Loucy (cell line): Measurements from ENCODE around the gene DGCR6.
"Not testable (repeated sequence)": the region's sequence is repeated elsewhere in the genome, so short reads cannot be mapped to it uniquely, and the experiment has no call there.

Source experiments
- H2AFZ ChIP-seq: fragments of 200-600 bp; sonication (generic); 2 replicates; pipeline ENCODE4 v1.6.0; 2016; ENCODE audit warnings: antibody characterized with exemption, mild to moderate bottlenecking, low read length, moderate library complexity
- H3F3A ChIP-seq: fragments of 200-600 bp; 2 replicates; pipeline ENCODE4 v1.6.0; 2016; ENCODE audit warnings: antibody characterized with exemption, low read depth, mild to moderate bottlenecking
- H3K27me3 ChIP-seq: fragments of 200-600 bp; sonication (generic); 2 replicates; pipeline ENCODE4 v1.6.1; 2014; ENCODE audit warnings: low read length, mild to moderate bottlenecking; ENCODE audit not compliant: insufficient read depth, poor library complexity, severe bottlenecking
- H3K36me3 ChIP-seq: fragments of 200-600 bp; sonication (generic); 2 replicates; pipeline ENCODE4 v1.6.1; 2016; ENCODE audit warnings: low read length; ENCODE audit not compliant: insufficient read depth
- H3K4me1 ChIP-seq: fragments of 200-600 bp; sonication (generic); 2 replicates; pipeline ENCODE4 v1.5.1; 2014; ENCODE audit warnings: low read length, mild to moderate bottlenecking; ENCODE audit not compliant: insufficient read depth, poor library complexity, severe bottlenecking
- H3K4me2 ChIP-seq: fragments of 200-600 bp; sonication (generic); 2 replicates; pipeline ENCODE4 v1.6.0; 2014; ENCODE audit warnings: antibody characterized with exemption, low read length, low read depth, mild to moderate bottlenecking; ENCODE audit not compliant: poor library complexity, severe bottlenecking
- H3K4me3 ChIP-seq: fragments of 200-600 bp; sonication (generic); 2 replicates; pipeline ENCODE4 v1.5.1; 2014; ENCODE audit warnings: low read length, mild to moderate bottlenecking, mixed read lengths; ENCODE audit not compliant: poor library complexity, severe bottlenecking
- H3K79me2 ChIP-seq: fragments of 200-600 bp; sonication (generic); 2 replicates; pipeline ENCODE4 v1.6.1; 2014; ENCODE audit warnings: low read length; ENCODE audit not compliant: insufficient read depth
- H3K9ac ChIP-seq: fragments of 200-600 bp; sonication (generic); 2 replicates; pipeline ENCODE4 v1.6.0; 2014; ENCODE audit warnings: mild to moderate bottlenecking, low read depth, low read length, moderate library complexity; ENCODE audit not compliant: poor library complexity, severe bottlenecking
- H3K9me2 ChIP-seq: fragments of 200-600 bp; sonication (generic); replicated peaks from 2 replicates; pipeline ENCODE4 v1.6.1; 2016; ENCODE audit warnings: low read depth, low read length, mixed read lengths
- H3K9me3 ChIP-seq: fragments of 200-600 bp; sonication (generic); 2 replicates; pipeline ENCODE4 v1.6.1; 2014; ENCODE audit warnings: mild to moderate bottlenecking, antibody characterized with exemption, low read length, low read depth; ENCODE audit not compliant: insufficient read depth
- H4K20me1 ChIP-seq: fragments of 200-600 bp; sonication (generic); 2 replicates; pipeline ENCODE4 v1.6.0; 2014; ENCODE audit warnings: antibody characterized with exemption, low read length, mild to moderate bottlenecking; ENCODE audit not compliant: insufficient read depth, poor library complexity, severe bottlenecking
- EZH2phosphoT487 ChIP-seq: fragments of 200-600 bp; IDR thresholded peaks from 2 replicates; pipeline ENCODE4 v1.6.1; 2018; ENCODE audit warnings: antibody characterized with exemption, mild to moderate bottlenecking, moderate library complexity, borderline replicate concordance
- TF ChIP-seq, protein P1 (sequence below): fragments of 200-600 bp; sonication (generic); conservative IDR thresholded peaks from 2 replicates; pipeline ENCODE4 v1.5.1; 2014; ENCODE audit warnings: mild to moderate bottlenecking, antibody characterized with exemption, low read length

Gene DGCR6

DNA sequence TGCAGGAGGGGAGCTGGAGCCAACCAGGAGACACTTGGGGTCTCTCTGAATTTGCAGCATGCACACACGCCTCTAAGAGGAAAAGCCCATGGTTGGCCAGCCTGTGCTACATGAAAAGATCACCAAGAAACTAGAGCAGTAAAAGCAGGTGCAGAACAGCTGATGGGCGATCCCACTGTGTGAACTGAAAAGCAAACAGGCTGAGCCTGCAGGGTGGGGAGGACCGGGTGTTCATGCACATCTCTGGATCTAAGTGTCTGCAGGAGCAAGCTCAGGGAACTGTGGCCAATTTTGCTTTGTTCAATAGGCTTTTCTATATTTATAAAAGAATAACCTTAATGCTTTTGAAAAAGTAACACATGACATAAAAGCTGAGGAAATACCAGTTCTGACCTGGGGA is 11.7 kb downstream of the DGCR6 start:
- H3K27me3 ChIP-seq, H3K36me3 ChIP-seq, H3K79me2 ChIP-seq, H4K20me1 ChIP-seq, H3K4me3 ChIP-seq, H3K4me1 ChIP-seq, H3K9ac ChIP-seq, H3K4me2 ChIP-seq, H2AFZ ChIP-seq, H3F3A ChIP-seq, H3K9me3 ChIP-seq, H3K9me2 ChIP-seq: not testable (repeated sequence)

- H3F3A ChIP-seq, H3K79me2 ChIP-seq, H3K4me1 ChIP-seq, H3K9me2 ChIP-seq, H3K9ac ChIP-seq, H3K9me3 ChIP-seq, H4K20me1 ChIP-seq, H3K27me3 ChIP-seq, H3K36me3 ChIP-seq, H3K4me3 ChIP-seq, H2AFZ ChIP-seq, H3K4me2 ChIP-seq: not testable (repeated sequence)
Measured at GRCh38 chr22:18920257-18920902, 14.3 kb downstream of the DGCR6 start.

DNA sequence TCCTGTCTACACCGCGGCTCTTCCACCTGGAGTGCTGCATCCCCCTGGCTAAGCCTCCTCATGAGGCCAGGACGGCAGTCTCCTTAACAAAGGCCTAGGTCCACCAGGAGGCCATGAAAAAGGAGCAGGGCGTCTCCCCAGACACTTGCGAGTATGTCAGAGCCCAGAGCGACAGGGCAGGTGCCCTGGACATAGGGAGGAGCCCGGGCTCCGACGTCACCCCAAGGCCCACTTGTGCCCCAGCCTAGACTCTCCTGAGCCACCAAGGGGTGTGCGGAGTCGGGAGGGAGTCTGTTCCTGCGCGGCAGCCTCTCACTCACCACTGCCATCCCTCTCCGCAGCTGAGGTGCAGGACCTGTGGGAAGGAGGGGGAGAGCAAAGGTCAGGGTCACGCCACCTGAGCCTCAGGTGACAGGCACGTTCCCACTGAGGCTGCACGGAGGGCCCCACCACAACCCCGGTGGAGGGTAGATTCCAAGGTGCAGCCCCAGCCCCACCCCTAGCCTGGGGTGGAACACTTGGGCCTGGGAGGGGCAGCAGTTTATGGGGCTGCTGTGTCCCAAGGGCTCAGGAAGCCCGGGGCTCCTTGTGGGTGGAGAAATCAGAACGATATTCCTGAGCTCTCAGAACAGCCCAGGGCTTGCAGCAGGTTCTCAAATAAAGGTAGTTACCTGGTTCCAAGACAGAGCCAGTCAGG is 19.4 kb downstream of the DGCR6 start:
- Histone ChIP-seq H3K27me3 (no peaks in the 10 kb centered on the region), H3K79me2 (no peaks in the 10 kb centered on the region), H3K9me2 (no peaks in the 10 kb centered on the region), H3K9ac (no peak overlapping the region), H3K4me1 (no peaks in the 10 kb centered on the region), H2AFZ (no peak overlapping the region), H3F3A (no peaks in the 10 kb centered on the region), H4K20me1 (no peaks in the 10 kb centered on the region), H3K4me3 (no peak overlapping the region), H3K36me3 (no peaks in the 10 kb centered on the region), H3K9me3 (no peaks in the 10 kb centered on the region), H3K4me2 (no peak overlapping the region)
- TF ChIP-seq, protein P1, sequence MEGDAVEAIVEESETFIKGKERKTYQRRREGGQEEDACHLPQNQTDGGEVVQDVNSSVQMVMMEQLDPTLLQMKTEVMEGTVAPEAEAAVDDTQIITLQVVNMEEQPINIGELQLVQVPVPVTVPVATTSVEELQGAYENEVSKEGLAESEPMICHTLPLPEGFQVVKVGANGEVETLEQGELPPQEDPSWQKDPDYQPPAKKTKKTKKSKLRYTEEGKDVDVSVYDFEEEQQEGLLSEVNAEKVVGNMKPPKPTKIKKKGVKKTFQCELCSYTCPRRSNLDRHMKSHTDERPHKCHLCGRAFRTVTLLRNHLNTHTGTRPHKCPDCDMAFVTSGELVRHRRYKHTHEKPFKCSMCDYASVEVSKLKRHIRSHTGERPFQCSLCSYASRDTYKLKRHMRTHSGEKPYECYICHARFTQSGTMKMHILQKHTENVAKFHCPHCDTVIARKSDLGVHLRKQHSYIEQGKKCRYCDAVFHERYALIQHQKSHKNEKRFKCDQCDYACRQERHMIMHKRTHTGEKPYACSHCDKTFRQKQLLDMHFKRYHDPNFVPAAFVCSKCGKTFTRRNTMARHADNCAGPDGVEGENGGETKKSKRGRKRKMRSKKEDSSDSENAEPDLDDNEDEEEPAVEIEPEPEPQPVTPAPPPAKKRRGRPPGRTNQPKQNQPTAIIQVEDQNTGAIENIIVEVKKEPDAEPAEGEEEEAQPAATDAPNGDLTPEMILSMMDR = no peak
- TF ChIP-seq EZH2phosphoT487 = no peak

GRCh38 chr22:18927020-18927419 is 20.9 kb downstream of the DGCR6 start:
- no peak overlapping the region for H3K4me3 ChIP-seq
- no peak overlapping the region for H3K4me2 ChIP-seq
- H3K4me1 ChIP-seq = no peaks in the 10 kb centered on the region
- no peak overlapping the region for H3K9ac ChIP-seq
- no peaks in the 10 kb centered on the region for H3F3A ChIP-seq
- H3K36me3 ChIP-seq = no peaks in the 10 kb centered on the region
- TF ChIP-seq, protein P1 = no peak
- TF ChIP-seq EZH2phosphoT487 = no peak
- no peaks in the 10 kb centered on the region for H3K9me3 ChIP-seq
- no peaks in the 10 kb centered on the region for H3K9me2 ChIP-seq
- H3K79me2 ChIP-seq = no peaks in the 10 kb centered on the region
- no peak overlapping the region for H2AFZ ChIP-seq
- H3K27me3 ChIP-seq = no peaks in the 10 kb centered on the region
- no peaks in the 10 kb centered on the region for H4K20me1 ChIP-seq
